ENCODE measurements around the gene TNRC6C.

TNRC6C gene

GRCh38 chr17:78112518-78113471 lies 154.3 kb downstream of the TNRC6C start:
- no CpG with 5 or more reads among the region's 33 CpGs for WGBS, 2 donors (ENCODE audit: extremely low coverage in 2 of 2, insufficient read length in 2 of 2, insufficient replicate concordance in 1 of 2)
- H3K4me1 ChIP-seq (ENCODE audit: control insufficient read depth in 2 of 2, insufficient read depth in 1 of 2, low read depth in 1 of 2, low read length in 2 of 2): no peaks in the 10 kb centered on the region

GRCh38 chr17:78113804-78114785 lies 155.6 kb downstream of the TNRC6C start:
- Histone ChIP-seq H3K9ac (ENCODE audit: low read depth, low read length, poor library complexity) (no peak overlapping the region), H3K79me1 (ENCODE audit: low read depth, low read length) (peaks cover 2% of the 10 kb centered on the region), H2AFZ (ENCODE audit: low read length) (no peak overlapping the region), H3K4me3 (ENCODE audit: low read length in 2 of 2) (no peak overlapping the region), H3K14ac (ENCODE audit: low read length) (no peak overlapping the region), H3K18ac (ENCODE audit: low read length) (no peak overlapping the region), H3K4me2 (ENCODE audit: insufficient read depth, low read length, poor library complexity, severe bottlenecking) (no peak overlapping the region), H3K23ac (ENCODE audit: low read depth, low read length, poor library complexity) (no peak overlapping the region), H3K27ac (replicated peaks; ENCODE audit: low read length) (no peak overlapping the region), H3K4me1 (ENCODE audit: control insufficient read depth in 2 of 2, insufficient read depth in 1 of 2, low read depth in 1 of 2, low read length in 2 of 2) (no peaks in the 10 kb centered on the region), H4K91ac (ENCODE audit: low read depth, low read length, poor library complexity) (no peak overlapping the region), H2AK5ac (ENCODE audit: low read depth, low read length) (no peak overlapping the region), H2BK5ac (ENCODE audit: low read length) (no peak overlapping the region), H3K4ac (ENCODE audit: low read length) (no peak overlapping the region), H2BK120ac (ENCODE audit: low read depth, low read length) (no peak overlapping the region), H3K27me3 (ENCODE audit: control insufficient read depth in 3 of 3, insufficient read depth in 3 of 3, low read depth in 1 of 3, low read length in 3 of 3) (no peaks in the 10 kb centered on the region), H2BK15ac (ENCODE audit: low read length) (no peak overlapping the region), H3K36me3 (replicated peaks in 1 of 2; ENCODE audit: control insufficient read depth in 2 of 2, insufficient read depth in 2 of 2, low read length in 2 of 2) (peaks cover 2 to 3% of the 10 kb centered on the region in 2 donors), H4K8ac (ENCODE audit: low read depth, low read length) (no peak overlapping the region), H3K9me3 (replicated peaks in 1 of 2; ENCODE audit: control insufficient read depth in 2 of 2, insufficient read depth in 1 of 2, low read depth in 1 of 2, low read length in 2 of 2) (no peaks in the 10 kb centered on the region), H2BK12ac (ENCODE audit: low read length) (no peak overlapping the region)
- no CpG with 5 or more reads among the region's 25 CpGs for WGBS, 2 donors (ENCODE audit: extremely low coverage in 2 of 2, insufficient read length in 2 of 2, insufficient replicate concordance in 1 of 2)
- DNase-seq (ENCODE audit: low spot score): no peak

More at GRCh38 chr17:78112518-78113471, 154.3 kb downstream of the TNRC6C start:
- H3K9ac ChIP-seq (ENCODE audit: low read depth, low read length, poor library complexity): peak overlapping the region; percentile 57
- H2AFZ ChIP-seq (ENCODE audit: low read length): no peak overlapping the region
- DNase-seq (ENCODE audit: low spot score): peak; percentile 65
- peak overlapping the region; percentile 15 for H3K4me2 ChIP-seq (ENCODE audit: insufficient read depth, low read length, poor library complexity, severe bottlenecking)
- no peak overlapping the region for H3K4me3 ChIP-seq (ENCODE audit: low read length in 2 of 2)
- H3K14ac ChIP-seq (ENCODE audit: low read length): no peak overlapping the region
- peak overlapping the region; percentile 95 for H2BK15ac ChIP-seq (ENCODE audit: low read length)
- no peak overlapping the region for H2BK12ac ChIP-seq (ENCODE audit: low read length)
- peak overlapping the region; percentile 17 for H4K8ac ChIP-seq (ENCODE audit: low read depth, low read length)
- H3K9me3 ChIP-seq (replicated peaks in 1 of 2; ENCODE audit: control insufficient read depth in 2 of 2, insufficient read depth in 1 of 2, low read depth in 1 of 2, low read length in 2 of 2): no peaks in the 10 kb centered on the region
- peak overlapping the region; percentile 43 for H2BK120ac ChIP-seq (ENCODE audit: low read depth, low read length)
- H3K27me3 ChIP-seq (ENCODE audit: control insufficient read depth in 3 of 3, insufficient read depth in 3 of 3, low read depth in 1 of 3, low read length in 3 of 3): no peaks in the 10 kb centered on the region
- H2BK5ac ChIP-seq (ENCODE audit: low read length): no peak overlapping the region
- peaks cover 2% of the 10 kb centered on the region for H3K79me1 ChIP-seq (ENCODE audit: low read depth, low read length)
- peak overlapping the region; percentile 99 for H2AK5ac ChIP-seq (ENCODE audit: low read depth, low read length)
- peak overlapping the region; percentile 55 for H3K18ac ChIP-seq (ENCODE audit: low read length)
- H3K23ac ChIP-seq (ENCODE audit: low read depth, low read length, poor library complexity): peak overlapping the region; percentile 90
- peaks cover 2 to 12% of the 10 kb centered on the region in 2 donors for H3K36me3 ChIP-seq (replicated peaks in 1 of 2; ENCODE audit: control insufficient read depth in 2 of 2, insufficient read depth in 2 of 2, low read length in 2 of 2)
- H3K4ac ChIP-seq (ENCODE audit: low read length): peak overlapping the region; percentile 31
- no peak overlapping the region for H4K91ac ChIP-seq (ENCODE audit: low read depth, low read length, poor library complexity)
- H3K27ac ChIP-seq (replicated peaks; ENCODE audit: low read length): no peak overlapping the region

- Histone ChIP-seq H3K9ac (ENCODE audit: low read depth, low read length, poor library complexity) (peak overlapping the region; percentile 44), H3K27ac (replicated peaks; ENCODE audit: low read length) (no peak overlapping the region), H3K23ac (ENCODE audit: low read depth, low read length, poor library complexity) (no peak overlapping the region), H2BK15ac (ENCODE audit: low read length) (no peak overlapping the region), H2BK12ac (ENCODE audit: low read length) (no peak overlapping the region), H3K9me3 (replicated peaks in 1 of 2; ENCODE audit: control insufficient read depth in 2 of 2, insufficient read depth in 1 of 2, low read depth in 1 of 2, low read length in 2 of 2) (no peaks in the 10 kb centered on the region), H3K36me3 (replicated peaks in 1 of 2; ENCODE audit: control insufficient read depth in 2 of 2, insufficient read depth in 2 of 2, low read length in 2 of 2) (peaks cover 0 to 2% of the 10 kb centered on the region in 2 donors), H4K91ac (ENCODE audit: low read depth, low read length, poor library complexity) (no peak overlapping the region), H2BK5ac (ENCODE audit: low read length) (no peak overlapping the region), H3K4ac (ENCODE audit: low read length) (no peak overlapping the region), H3K4me2 (ENCODE audit: insufficient read depth, low read length, poor library complexity, severe bottlenecking) (no peak overlapping the region), H3K14ac (ENCODE audit: low read length) (no peak overlapping the region), H4K8ac (ENCODE audit: low read depth, low read length) (no peak overlapping the region), H3K4me3 (ENCODE audit: low read length in 2 of 2) (no peak overlapping the region), H3K18ac (ENCODE audit: low read length) (no peak overlapping the region), H3K79me1 (ENCODE audit: low read depth, low read length) (peaks cover 2% of the 10 kb centered on the region), H2AK5ac (ENCODE audit: low read depth, low read length) (no peak overlapping the region), H3K4me1 (ENCODE audit: control insufficient read depth in 2 of 2, insufficient read depth in 1 of 2, low read depth in 1 of 2, low read length in 2 of 2) (no peaks in the 10 kb centered on the region), H2AFZ (ENCODE audit: low read length) (no peak overlapping the region), H2BK120ac (ENCODE audit: low read depth, low read length) (peak overlapping the region; percentile 81), H3K27me3 (ENCODE audit: control insufficient read depth in 3 of 3, insufficient read depth in 3 of 3, low read depth in 1 of 3, low read length in 3 of 3) (no peaks in the 10 kb centered on the region)
- no peak for DNase-seq (ENCODE audit: low spot score)
- WGBS, 2 donors (ENCODE audit: extremely low coverage in 2 of 2, insufficient read length in 2 of 2, insufficient replicate concordance in 1 of 2): no CpG with 5 or more reads among the region's 28 CpGs
Observed at GRCh38 chr17:78114831-78115723, 156.6 kb downstream of the TNRC6C start.

Data from neuronal stem cell (in vitro differentiated cells).